Stimulated activated memory B cell treated with anti-CD40 and anti-IgM and Interleukin-4, amounts not matched to agents 10 μg/mL and 1 μg/mL and 100 μg/mL, for 72 hours (primary cell): ENCODE measurements around the gene SEZ6L2.

ENCODE experiments used
- ATAC-seq: fragments of 150-1000 bp; cut with Tn5 transposase; 2 replicates; pipeline ENCODE4 v1.10.0; 2021
- H3K27ac Mint-ChIP-seq: one replicate; pipeline ENCODE4 v1.8.0; 2022; ENCODE audit warnings: mild to moderate bottlenecking, mixed read lengths
- H3K27me3 Mint-ChIP-seq: one replicate; pipeline ENCODE4 v1.8.0; 2022; ENCODE audit warnings: mixed read lengths
- H3K36me3 Mint-ChIP-seq: one replicate; pipeline ENCODE4 v1.8.0; 2022; ENCODE audit warnings: mixed read lengths
- H3K4me1 Mint-ChIP-seq: one replicate; pipeline ENCODE4 v1.8.0; 2022; ENCODE audit warnings: mixed read lengths
- H3K4me3 Mint-ChIP-seq: one replicate; pipeline ENCODE4 v1.8.0; 2022; ENCODE audit warnings: mild to moderate bottlenecking, moderate library complexity, mixed read lengths
- H3K9me3 Mint-ChIP-seq: one replicate; pipeline ENCODE4 v1.8.0; 2022; ENCODE audit warnings: mixed read lengths

SEZ6L2 gene

DNA sequence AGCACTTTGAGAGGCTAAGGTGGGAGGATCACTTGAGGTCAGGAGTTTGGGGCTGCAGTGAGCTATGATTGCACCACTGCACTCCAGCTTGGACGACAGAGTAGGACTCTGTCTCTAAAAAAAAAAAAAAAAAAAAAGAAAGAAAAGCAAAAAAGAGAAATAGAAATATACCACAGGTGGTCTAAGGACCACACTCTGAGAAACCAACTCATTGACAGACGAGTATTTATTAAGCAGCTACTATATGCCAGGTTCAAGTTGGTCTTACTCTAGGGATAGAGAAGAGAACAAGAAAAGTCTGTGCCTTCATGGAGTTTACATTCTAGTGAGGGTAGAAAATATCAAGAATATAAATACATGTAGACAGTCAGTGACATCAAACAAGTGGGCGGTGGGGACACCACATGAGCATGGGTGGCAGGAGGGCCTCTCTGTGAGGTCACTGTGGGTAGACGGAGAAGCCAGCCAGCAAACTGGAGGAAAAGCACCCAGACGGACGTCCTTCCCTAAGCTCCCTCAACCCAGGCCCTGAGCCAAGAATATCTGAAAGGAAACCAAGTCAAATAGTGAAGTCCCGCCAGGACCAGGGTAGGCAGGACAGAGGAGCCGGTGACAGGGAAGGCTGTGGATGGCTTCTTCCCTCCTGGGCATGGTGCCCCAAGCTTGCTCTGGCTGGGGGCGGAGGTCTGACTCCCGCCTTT lies 41.1 kb downstream of the SEZ6L2 start:
- no peaks in the 10 kb centered on the region for H3K27me3 Mint-ChIP-seq
- H3K4me1 Mint-ChIP-seq: peaks cover 25% of the 10 kb centered on the region
- no peaks in the 10 kb centered on the region for H3K9me3 Mint-ChIP-seq
- H3K36me3 Mint-ChIP-seq: peaks cover 24% of the 10 kb centered on the region
- ATAC-seq: no peak
- H3K27ac Mint-ChIP-seq: no peak overlapping the region
- no peak overlapping the region for H3K4me3 Mint-ChIP-seq

DNA sequence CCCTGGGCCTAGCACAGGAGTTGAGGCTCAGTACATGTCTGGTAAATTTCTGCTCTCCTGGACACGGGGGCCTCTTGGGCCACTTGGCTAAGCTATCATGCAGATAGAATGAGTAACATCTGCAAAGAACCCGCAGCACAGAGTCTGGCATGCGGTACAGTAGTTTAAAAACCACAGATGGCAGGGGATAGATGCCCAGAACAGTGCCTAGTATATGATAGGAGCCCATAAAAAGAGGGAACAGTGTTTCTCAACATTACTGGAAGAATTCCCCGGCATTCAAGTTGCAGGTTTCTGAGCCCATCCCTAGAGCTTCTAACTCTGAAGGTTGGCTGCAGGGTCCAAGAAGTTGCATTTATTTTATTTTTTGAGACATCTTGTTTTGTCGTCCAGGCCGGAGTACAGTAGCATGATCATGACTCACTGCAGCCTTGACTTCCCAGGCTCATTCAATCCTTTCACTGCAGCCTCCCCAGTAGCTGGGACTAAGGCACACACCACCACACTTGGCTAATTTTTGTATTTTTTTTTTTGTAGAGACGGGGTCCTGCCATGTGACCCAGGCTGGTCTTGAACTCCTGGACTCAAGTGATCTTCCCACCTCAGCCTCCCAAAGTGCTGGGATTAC lies 42.1 kb downstream of the SEZ6L2 start:
- Mint-ChIP-seq H3K4me3 (no peak overlapping the region), H3K4me1 (peaks cover 20% of the 10 kb centered on the region), H3K27ac (no peak overlapping the region), H3K36me3 (peaks cover 24% of the 10 kb centered on the region), H3K9me3 (no peaks in the 10 kb centered on the region), H3K27me3 (no peaks in the 10 kb centered on the region)
- ATAC-seq: no peak

GRCh38 chr16:29854520-29855100 lies 44.7 kb downstream of the SEZ6L2 start:
- Mint-ChIP-seq H3K4me3 (no peak overlapping the region), H3K36me3 (peaks cover 16% of the 10 kb centered on the region), H3K27me3 (no peaks in the 10 kb centered on the region), H3K9me3 (no peaks in the 10 kb centered on the region), H3K27ac (no peak overlapping the region), H3K4me1 (no peaks in the 10 kb centered on the region)
- ATAC-seq: no peak

DNA sequence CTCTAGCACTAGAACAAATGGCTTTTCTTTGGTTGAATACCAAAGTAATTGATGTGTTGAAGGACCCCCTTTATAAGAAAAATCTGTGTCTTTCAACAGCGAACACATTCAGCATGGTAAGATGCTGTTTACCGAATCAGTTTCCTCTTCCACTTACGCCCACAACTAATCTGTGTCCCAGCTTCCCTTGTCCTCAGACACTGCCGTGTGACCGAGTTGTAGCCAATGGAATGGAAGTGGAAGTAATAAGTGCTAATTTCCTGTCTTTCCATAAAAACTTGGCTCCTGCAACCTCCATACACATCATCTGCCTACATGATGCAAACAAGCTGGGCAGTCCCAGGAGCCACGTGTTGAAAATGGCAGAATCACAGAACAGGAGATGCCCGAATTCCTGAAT lies 46.7 kb downstream of the SEZ6L2 start:
- Mint-ChIP-seq H3K27ac (no peak overlapping the region), H3K27me3 (no peaks in the 10 kb centered on the region), H3K36me3 (peaks cover 11% of the 10 kb centered on the region), H3K4me1 (no peaks in the 10 kb centered on the region), H3K9me3 (no peaks in the 10 kb centered on the region), H3K4me3 (no peak overlapping the region)
- no peak for ATAC-seq

DNA sequence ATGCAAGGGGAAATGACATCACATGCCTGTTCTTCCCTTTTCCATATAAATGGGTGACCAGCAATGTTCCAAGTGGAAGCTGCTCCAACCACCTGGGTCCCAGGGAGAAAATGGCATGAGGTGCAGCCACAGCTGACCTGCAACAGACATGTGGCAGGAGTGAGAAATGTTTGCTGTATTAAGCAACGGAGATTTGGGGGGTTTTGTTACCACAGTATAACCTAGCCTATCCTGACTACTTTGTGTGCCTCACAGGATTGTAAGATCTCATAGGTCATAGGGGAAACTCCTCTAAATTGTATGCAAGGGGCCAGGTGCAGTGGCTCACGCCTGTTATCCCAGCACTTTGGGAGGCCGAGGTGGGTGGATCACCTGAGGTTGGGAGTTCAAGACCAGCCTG lies 48.4 kb downstream of the SEZ6L2 start:
- H3K9me3 Mint-ChIP-seq: no peaks in the 10 kb centered on the region

DNA sequence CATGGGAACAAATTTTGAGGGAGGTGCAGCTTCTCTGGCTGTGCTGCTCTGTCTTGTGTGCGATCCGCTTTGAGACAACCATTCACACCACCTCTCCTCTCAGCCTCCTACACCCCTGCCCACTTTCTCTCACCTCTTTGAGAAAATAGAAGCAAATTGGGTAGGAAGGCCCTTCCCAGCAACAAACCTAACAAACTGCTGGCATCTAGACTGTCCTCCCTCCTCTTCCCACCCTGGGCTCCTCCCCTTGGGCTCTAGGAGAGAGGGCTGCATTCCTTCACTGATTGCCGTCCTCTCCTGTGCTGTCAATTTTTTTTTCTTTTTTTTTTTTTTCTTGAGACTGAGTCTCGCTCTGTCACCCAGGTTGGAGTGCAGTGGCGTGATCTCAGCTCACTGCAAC lies 49.8 kb downstream of the SEZ6L2 start:
- H3K4me1 Mint-ChIP-seq: no peaks in the 10 kb centered on the region
- H3K27ac Mint-ChIP-seq: no peak overlapping the region
- H3K27me3 Mint-ChIP-seq: no peaks in the 10 kb centered on the region
- ATAC-seq: no peak
- peaks cover 35% of the 10 kb centered on the region for H3K36me3 Mint-ChIP-seq
- H3K4me3 Mint-ChIP-seq: no peak overlapping the region
- no peaks in the 10 kb centered on the region for H3K9me3 Mint-ChIP-seq

More for the DNA sequence above, 48.4 kb downstream of the SEZ6L2 start:
- no peaks in the 10 kb centered on the region for H3K27me3 Mint-ChIP-seq
- peaks cover 20% of the 10 kb centered on the region for H3K36me3 Mint-ChIP-seq
- no peak for ATAC-seq
- H3K4me3 Mint-ChIP-seq: no peak overlapping the region
- no peak overlapping the region for H3K27ac Mint-ChIP-seq
- H3K4me1 Mint-ChIP-seq: no peaks in the 10 kb centered on the region

GRCh38 chr16:29848420-29849297 lies 50.7 kb downstream of the SEZ6L2 start:
- H3K4me3 Mint-ChIP-seq: no peak overlapping the region
- H3K27ac Mint-ChIP-seq: no peak overlapping the region
- ATAC-seq: peak; percentile 83
- no peaks in the 10 kb centered on the region for H3K9me3 Mint-ChIP-seq
- H3K27me3 Mint-ChIP-seq: no peaks in the 10 kb centered on the region
- H3K4me1 Mint-ChIP-seq: no peaks in the 10 kb centered on the region
- H3K36me3 Mint-ChIP-seq: peaks cover 40% of the 10 kb centered on the region

DNA sequence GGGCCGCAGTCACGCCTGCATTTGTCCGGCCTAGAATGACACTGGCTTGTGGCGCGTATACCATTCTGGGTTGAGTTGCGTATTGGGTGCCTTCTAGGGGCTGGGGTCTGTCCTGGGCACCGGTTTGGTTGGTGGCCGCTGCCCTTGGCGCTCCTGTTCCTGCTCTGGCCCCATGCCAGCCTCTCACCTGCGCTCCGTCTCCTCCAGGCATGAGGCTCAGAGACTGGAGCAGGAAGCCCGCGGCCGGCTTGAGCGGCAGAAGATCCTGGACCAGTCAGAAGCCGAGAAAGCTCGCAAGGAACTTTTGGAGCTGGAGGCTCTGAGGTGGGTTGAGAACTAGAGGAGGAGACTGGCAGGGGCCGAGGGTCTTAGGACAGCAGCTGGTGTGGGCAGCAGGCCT lies 53.7 kb downstream of the SEZ6L2 start:
- ATAC-seq: no peak
- Mint-ChIP-seq H3K27ac (peak overlapping the region; percentile 36), H3K4me3 (no peak overlapping the region), H3K9me3 (no peaks in the 10 kb centered on the region), H3K4me1 (no peaks in the 10 kb centered on the region), H3K36me3 (peaks cover 46% of the 10 kb centered on the region), H3K27me3 (no peaks in the 10 kb centered on the region)

DNA sequence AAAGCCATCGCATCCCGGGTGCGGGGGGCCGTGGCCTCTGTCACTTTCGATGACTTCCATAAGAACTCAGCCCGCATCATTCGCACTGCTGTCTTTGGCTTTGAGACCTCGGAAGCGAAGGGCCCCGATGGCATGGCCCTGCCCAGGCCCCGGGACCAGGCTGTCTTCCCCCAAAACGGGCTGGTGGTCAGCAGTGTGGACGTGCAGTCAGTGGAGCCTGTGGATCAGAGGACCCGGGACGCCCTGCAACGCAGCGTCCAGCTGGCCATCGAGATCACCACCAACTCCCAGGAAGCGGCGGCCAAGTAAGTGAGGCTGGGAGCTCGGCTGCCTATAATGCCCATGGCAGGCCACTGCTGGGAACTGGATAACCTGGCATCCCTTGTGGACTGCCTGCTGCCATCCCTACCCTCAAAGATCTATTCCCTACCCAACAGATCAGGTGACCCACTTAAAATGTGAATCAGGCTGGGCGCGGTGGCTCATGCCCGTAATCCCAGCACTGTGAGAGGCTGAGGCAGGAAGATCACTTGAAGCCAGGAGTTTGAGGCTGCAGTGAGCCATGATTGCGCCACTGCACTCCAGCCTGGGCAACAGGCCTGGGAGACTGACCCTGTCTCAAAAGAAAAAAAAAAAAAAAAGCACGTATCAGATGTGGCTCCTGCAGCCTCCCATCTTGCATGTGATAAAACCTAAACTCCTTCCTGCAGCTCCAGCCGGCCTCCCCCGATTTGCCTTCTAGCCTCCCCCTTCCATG lies 54.6 kb downstream of the SEZ6L2 start:
- Mint-ChIP-seq H3K4me3 (no peak overlapping the region), H3K27me3 (no peaks in the 10 kb centered on the region), H3K4me1 (no peaks in the 10 kb centered on the region), H3K9me3 (no peaks in the 10 kb centered on the region), H3K36me3 (peaks cover 53% of the 10 kb centered on the region), H3K27ac (peak overlapping the region; percentile 36)
- no peak for ATAC-seq

DNA sequence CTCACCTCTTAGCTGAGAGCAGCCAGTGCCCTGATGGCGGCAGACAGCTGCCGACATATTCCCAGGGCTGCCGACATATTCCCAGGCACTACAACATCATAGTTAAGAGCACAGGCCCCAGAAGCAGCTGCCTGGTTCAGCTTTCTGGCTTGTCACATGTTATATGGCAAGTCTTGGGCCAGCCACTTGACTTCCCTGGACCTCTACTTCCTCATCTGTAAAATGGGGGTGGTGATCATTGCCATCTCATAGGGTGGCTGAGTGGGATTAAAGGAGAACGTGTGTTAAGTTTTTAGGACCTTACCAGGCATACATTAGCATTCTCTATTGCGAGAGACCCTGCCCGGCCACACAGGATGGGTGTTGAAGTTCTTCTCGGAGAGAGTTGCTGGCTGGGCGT lies 55.4 kb downstream of the SEZ6L2 start:
- H3K4me3 Mint-ChIP-seq: no peak overlapping the region
- H3K9me3 Mint-ChIP-seq: no peaks in the 10 kb centered on the region
- no peaks in the 10 kb centered on the region for H3K4me1 Mint-ChIP-seq
- no peak for ATAC-seq
- no peak overlapping the region for H3K27ac Mint-ChIP-seq
- H3K36me3 Mint-ChIP-seq: peaks cover 60% of the 10 kb centered on the region
- no peaks in the 10 kb centered on the region for H3K27me3 Mint-ChIP-seq

GRCh38 chr16:29842732-29843346 lies 56.5 kb downstream of the SEZ6L2 start:
- H3K36me3 Mint-ChIP-seq: peaks cover 53% of the 10 kb centered on the region
- no peaks in the 10 kb centered on the region for H3K27me3 Mint-ChIP-seq
- ATAC-seq: no peak
- H3K9me3 Mint-ChIP-seq: no peaks in the 10 kb centered on the region
- H3K27ac Mint-ChIP-seq: peak overlapping the region; percentile 19
- H3K4me3 Mint-ChIP-seq: no peak overlapping the region
- no peaks in the 10 kb centered on the region for H3K4me1 Mint-ChIP-seq

GRCh38 chr16:29841631-29842030 lies 57.7 kb downstream of the SEZ6L2 start:
- Mint-ChIP-seq H3K36me3 (peaks cover 48% of the 10 kb centered on the region), H3K4me1 (no peaks in the 10 kb centered on the region), H3K9me3 (no peaks in the 10 kb centered on the region), H3K4me3 (no peak overlapping the region), H3K27ac (no peak overlapping the region), H3K27me3 (no peaks in the 10 kb centered on the region)
- ATAC-seq: no peak

DNA sequence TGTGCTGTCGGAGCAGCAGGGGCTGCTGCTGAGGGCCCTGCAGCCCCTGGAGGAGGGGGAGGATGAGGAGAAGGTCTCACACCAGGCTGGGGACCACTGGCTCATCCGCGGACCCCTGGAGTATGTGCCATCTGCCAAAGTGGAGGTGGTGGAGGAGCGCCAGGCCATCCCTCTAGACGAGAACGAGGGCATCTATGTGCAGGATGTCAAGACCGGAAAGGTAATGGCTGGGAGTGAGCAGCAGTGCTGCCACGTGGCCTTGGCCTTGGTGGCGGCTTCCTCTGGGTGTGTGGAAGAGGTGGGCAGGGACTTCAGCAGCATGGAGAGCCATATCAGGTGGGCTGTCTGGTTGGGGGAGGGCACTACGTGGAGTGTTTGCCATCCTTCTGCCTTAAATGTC lies 59.1 kb downstream of the SEZ6L2 start:
- no peak overlapping the region for H3K27ac Mint-ChIP-seq
- peaks cover 46% of the 10 kb centered on the region for H3K36me3 Mint-ChIP-seq

GRCh38 chr16:29839822-29840221 lies 59.5 kb downstream of the SEZ6L2 start:
- Mint-ChIP-seq H3K4me1 (no peaks in the 10 kb centered on the region), H3K4me3 (no peak overlapping the region), H3K9me3 (no peaks in the 10 kb centered on the region), H3K36me3 (peaks cover 42% of the 10 kb centered on the region), H3K27me3 (no peaks in the 10 kb centered on the region), H3K27ac (no peak overlapping the region)
- ATAC-seq: no peak

More for the DNA sequence above, 59.1 kb downstream of the SEZ6L2 start:
- H3K4me1 Mint-ChIP-seq: no peaks in the 10 kb centered on the region
- no peaks in the 10 kb centered on the region for H3K9me3 Mint-ChIP-seq
- H3K27me3 Mint-ChIP-seq: no peaks in the 10 kb centered on the region
- no peak overlapping the region for H3K4me3 Mint-ChIP-seq
- ATAC-seq: no peak
